NOMO-1 (cell line): ENCODE measurements around the gene TMEM140.
A peak's percentile ranks its signal among the peaks of the same experiment; 100 is the strongest.
"Not testable (repeated sequence)": the region's sequence is repeated elsewhere in the genome, so short reads cannot be mapped to it uniquely, and the experiment has no call there.

Experiments
- DNase-seq, 2 experiments: peaks; one replicate each; lab custom pipeline; 2025; ENCODE audit not compliant: unreplicated experiment in 2 of 2; lab: John Stamatoyannopoulos, UW

TMEM140 gene

DNA sequence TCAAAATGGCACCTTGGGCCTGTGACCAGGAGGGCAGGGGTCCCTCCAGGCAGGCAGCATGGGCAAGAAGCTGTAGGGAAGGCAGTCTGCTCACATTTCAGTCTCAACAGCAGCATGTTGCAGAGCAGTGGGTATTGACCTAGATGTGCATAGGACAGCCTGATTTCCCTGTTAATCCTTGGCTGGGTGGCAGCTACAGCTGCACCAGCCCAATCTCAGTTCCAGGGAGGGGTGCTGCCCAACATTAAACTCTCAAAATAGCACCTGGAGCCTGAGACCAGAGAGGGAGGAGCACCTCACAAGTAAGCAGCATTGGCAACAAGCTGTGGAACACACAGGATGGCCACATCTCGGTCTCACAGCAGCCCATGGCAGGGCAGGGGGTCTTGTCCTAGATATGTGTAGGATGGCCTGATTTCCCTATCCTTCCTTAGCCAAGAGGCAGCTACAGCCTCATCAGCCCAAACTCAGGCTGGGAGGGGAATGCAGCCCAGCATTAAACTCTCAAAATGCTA, 10.3 kb downstream of the TMEM140 start:
- DNase-seq = no peak

DNA sequence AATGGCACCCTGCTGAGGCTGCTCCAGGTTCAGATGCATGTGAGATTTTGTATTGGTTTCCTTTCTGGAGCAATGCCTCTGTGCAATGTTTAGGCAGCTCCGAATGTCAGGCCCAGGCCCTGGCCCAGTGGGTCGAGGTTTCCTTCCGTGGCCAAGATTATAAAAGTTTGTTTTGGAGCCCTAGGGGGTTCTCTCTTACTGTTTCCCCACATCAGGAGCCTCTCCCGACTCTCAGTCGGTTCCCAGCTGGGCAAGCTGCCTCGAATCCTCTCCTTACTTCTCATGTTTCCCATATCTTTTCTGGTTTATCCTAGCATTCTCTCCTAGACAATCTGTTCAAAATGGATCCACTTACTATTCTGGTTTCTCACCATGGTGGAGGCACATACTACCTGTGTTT, 11.0 kb downstream of the TMEM140 start:
- no peak for DNase-seq

DNA sequence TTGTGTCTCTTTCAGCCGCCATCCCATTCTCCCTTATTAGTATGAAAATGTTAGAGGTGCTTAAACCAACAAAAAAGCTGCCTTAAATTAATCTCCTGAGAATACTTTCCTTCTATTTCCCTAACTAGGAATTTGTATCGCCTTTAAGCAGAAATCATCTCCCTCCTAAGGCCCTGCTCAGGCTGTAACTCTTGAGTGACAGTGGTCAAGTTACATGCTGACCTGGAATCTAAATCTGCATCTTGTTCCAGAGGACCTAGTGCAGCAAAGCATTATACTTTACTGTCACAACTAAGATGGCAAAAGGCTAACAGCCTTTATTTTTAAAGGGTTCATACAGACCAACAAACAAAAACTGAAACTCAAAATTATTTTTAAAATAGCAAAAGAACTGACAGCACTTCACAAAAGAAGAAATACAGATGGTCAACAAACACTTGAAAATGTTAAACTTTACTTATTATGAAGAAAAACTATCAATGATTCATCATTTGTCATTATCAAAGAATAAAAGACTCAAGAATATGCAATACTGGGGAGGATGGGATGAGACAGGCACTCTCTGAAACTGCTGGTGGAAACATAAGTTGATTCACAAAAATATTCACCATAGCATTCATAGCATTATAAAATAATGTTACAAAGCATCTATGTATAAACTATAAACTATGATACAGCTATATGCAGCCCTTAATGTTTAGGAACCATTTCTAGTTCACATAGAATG, 11.7 kb downstream of the TMEM140 start:
- DNase-seq = no peak

DNA sequence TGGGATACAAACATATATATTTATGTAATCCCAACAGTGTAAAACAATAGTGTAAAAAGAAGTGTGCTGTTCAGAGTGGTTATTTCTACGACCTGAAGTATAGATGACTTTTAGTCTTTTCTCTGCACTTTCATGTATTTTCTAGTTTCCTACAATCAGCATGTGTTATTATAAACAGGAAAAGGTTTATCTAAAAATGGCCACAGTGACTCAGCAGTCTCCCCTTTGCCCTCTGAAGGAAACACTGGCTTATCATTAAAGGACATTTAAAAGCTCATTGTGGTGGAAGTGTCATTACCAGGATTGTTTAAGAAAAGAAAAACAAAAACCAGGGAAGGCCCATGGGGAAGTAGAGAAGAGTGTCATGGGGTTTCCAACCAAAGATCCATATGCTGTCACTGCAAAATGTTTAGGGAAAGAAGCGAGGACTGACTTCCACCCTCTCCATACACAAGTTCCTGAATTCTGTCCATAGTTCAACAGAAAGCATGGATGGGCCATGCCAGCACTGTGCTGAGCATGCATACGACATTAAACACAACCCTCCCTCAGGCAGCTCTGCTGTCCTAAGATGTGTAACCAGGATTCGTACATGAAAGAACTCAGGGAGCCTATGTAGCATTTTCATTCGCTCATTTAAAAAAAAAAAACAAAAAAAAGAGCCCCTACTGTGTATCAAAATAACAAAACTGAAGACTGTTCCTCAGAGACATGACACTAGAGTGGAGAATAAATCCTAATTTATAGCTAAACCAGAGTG, 12.4 kb downstream of the TMEM140 start:
- DNase-seq = peak in 1 of 2 experiments; percentile 34

DNA sequence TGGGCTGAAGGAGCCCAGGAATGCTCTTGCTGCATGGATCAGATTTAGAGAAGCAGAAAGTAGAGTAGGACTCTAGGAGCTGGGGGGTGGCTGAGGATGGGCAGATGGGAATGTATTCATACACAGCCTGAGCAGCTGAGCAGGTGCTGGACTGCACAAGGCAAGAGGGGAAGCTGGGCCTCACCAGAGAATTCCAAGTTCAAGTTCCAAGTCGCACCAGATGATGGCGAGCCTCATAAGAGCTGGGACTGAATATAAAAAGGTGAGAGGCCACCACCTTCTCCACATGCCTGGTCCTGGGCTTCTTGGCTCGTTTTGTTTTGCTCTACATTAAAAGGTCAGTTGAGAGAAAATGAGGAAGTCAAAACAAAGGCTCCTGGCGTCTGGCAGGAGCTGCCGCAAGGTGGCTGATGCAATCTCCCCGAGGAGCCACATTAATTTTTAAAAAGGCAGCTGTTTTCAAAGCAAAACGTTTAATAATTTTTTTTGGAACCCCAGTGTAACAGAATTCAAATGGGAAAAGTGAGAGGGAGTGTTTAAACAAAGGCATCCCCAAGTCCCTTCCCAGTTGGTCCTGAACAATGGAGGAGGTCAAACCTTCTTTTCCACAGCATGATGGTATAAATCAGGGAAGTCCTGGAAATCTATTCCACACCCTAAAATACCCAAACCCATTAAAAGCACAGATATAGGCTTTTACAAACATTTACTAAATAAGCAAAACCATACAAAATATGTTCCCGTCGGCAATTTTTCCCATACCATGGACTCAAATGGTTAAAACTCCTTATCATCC, 13.2 kb downstream of the TMEM140 start:
- DNase-seq = peak; percentile 49 to 55

DNA sequence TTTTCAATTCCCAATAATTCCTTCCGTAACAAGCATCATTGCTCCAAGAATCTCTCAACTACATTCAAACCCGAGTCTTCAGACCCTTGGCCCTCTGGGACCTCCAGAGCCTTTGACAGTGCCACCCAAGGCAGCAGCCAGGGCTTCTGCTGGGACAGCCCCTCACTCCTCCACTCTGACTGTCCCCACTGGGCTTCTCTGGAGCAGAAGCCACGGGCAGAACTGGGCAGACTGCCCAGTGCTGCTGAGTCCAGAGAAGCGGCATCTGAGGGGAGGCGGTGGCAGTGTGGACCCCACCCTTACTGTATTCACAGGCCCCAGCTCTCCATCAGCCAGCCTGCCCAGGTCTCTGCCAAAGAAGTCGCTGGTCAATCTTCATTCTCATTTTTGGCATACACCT, 13.8 kb downstream of the TMEM140 start:
- DNase-seq = no peak

DNA sequence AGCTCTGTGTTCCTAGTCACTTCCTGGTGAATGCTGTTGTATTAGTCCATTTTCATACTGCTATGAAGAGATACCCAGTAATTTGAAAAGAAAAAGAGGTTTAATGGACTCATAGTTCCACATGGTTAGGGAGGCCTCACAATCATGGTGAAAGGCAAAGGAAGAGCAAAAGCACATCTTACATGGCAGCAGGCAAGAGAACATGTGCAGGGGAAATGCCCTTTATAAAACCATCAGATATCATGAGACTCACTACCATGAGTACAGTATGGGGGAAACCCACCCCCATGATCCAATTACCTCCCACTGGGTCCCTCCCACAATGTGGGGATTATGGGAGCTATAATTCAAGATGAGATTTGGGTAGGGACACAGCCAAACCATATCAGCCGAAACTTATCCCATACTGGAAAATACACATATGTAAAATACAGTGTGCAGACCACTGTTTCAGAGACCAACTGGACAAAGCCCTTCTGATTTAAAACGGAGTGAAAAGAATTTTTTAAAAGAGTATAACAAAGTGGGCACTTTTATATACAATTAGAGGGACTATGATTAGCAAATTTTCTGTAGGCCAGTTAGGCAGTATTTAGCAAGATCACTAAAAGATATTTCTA, 14.6 kb downstream of the TMEM140 start:
- DNase-seq = no peak

DNA sequence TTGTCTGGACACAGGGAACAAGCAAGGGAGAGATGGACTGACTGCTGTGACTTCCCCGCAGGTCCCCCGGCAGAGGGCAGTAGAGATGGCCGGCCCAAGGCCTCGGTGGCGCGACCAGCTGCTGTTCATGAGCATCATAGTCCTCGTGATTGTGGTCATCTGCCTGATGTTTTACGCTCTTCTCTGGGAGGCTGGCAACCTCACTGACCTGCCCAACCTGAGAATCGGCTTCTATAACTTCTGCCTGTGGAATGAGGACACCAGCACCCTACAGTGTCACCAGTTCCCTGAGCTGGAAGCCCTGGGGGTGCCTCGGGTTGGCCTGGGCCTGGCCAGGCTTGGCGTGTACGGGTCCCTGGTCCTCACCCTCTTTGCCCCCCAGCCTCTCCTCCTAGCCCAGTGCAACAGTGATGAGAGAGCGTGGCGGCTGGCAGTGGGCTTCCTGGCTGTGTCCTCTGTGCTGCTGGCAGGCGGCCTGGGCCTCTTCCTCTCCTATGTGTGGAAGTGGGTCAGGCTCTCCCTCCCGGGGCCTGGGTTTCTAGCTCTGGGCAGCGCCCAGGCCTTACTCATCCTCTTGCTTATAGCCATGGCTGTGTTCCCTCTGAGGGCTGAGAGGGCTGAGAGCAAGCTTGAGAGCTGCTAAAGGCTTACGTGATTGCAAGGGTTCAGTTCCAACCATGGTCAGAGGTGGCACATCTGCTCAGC, 16.6 kb downstream of the TMEM140 start:
- DNase-seq = no peak

DNA sequence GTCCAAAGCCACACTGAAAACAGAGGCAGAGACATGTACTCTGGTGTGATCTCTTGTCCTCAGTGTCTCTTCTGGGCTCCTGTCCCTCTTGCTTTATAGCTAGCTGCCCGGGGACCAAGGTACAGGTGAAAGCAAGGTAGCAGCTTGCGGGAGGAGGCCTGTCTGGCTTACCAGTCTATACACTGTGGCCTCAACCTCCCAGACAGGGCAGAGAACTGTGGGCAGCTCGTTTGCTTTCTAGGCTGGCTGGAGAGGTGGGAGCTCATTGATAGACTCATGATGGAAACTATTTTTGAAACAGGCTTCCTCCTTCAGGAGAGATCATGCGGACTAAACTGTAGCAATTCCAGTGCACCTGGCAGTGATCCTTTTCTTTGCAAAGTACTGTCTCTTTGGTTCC, 18.0 kb downstream of the TMEM140 start:
- no peak for DNase-seq

DNA sequence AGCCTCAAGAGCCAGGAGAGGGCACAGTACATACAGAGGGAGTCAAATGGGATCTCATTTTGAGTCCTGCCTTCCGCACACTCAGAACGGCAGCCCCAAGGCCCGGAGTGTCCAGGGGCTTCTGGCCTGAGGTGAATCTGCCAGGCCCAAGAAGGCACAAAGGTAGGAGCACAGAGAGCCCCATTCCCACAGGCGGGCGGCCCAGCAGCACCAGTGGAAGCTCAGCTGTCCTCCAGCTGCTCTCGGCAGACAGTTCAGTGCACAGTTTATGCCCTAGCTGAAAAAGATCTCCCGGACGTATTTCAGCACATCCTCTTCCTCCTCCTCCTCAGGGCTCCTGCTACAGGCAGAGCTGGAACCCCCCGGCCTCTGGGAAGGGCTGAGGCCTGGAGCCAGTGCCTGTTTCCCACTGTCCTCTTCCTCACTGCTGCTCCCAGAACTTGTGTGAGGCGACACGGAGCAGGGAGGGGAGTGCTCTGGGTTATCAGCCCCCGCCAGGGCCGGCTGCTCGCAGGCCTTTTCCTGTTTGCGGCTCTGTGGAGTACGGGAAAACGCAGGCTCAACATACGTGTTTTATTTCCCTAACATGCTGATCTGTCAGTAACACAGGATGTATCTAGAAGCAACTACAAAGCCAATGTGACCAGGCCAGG, 18.6 kb downstream of the TMEM140 start:
- DNase-seq = no peak

DNA sequence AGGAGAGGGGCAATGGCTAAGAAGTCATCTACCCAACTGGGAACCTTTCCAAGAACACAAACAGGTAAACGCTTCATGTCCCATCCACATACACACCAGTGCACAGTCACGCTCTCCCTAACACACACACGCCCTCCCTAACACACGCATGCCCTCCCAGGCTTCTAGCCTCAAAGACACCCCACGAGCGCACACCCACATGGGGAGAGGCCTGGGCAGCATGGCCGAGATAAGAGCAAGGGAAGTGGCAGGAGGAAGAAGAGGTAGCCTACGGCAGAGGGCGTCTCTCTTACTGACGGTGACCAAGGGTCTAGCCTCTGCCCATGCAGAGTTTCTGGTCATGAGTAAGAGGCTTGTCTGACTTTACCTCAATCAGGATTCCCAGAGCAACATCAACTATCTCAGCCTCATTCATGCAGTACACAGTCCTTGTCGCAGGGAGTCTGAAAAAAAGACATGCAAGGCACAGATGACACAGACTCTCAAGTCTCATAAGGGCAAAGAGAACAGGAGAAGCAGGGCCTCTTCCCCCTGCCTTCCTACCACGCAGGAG, 19.6 kb downstream of the TMEM140 start:
- no peak for DNase-seq

DNA sequence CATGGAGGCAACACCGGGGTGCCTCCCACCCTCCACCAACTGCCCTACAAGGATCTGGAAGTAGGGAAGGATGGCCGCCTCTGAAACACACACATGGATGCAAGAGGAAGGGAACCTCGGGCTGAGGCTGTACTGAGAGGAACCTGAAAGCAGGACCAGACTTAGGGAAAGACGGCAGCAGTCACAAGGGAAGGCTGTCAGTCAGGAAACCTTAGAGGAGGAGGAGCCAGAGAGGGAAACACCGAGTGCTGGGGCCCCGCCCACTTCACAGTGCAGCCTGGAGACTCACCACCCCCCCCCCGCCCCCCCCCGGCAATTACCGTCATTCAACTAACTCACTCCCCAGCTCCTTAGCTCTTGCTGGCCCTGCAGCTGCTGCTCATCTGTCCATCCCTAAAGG, 20.1 kb downstream of the TMEM140 start:
- no peak for DNase-seq

DNA sequence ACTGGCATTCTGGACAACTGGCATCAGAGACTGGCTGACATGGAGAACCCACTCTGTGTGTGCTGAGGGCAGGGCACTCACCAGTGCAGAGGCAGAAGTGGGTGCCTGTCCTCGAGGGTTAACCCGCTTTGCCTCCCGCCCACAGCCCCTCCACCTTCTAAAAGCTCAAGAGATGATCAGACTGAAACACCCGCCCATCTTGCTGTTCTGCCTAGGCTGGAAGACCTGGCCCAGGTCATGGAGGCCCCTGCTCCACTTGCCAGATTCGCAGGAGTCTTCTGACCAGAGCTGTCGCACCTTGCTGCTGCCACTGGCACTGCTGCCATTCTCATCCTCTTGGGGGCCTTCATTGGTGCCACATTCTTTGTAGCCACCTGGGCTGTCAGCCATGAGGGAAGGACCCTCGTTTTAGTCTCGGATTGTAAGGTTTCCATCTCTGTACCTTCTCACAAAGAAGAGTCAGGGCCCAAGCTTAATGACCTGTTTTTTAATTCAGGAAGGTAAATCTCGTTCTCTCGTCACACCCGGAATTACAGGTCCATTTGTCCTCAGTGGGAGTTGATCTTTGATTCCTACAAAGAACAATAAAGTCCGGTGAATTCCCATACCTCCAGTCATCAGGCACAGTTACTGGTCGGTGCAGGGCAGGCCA, 20.7 kb downstream of the TMEM140 start:
- no peak for DNase-seq

DNA sequence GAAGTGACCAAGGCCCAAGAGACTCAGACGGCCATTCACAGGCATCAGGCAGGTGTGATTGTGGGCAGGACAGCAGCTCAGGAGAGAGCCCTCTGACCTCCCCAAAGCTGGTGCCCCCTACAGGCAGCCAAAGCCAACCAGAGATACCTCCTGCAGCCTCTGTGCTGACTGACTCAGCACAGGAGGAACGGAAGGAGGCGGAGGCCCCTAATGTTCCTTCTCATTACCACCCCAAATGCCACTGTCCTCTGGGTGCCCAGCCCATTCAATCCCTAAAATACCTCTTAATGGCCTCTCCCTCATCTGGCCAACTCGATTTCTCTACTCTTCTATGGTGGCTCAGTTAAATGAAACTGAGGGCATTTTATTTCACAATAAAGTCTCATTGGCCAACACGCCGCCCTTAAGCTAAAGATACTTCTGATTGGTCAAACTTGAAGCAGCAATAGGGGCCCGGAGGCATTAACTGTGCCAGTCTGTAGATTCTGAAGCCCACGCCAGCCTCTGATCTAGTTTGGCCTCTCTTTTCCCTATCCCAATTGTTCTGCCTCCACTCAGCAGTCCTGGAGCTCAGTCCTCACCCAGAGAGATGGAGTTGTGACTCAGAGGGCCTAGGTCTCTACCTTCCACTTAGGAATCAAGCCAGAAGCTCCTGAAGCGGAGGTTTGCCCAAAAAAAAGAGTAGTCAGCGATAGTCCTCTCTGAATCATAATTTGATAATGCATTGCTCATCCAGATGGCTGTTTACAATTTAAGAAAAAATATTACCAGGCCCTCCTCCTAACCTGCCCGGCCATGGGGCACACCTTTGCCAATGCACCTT, 21.5 kb downstream of the TMEM140 start:
- peak; percentile 33 to 48 for DNase-seq

DNA sequence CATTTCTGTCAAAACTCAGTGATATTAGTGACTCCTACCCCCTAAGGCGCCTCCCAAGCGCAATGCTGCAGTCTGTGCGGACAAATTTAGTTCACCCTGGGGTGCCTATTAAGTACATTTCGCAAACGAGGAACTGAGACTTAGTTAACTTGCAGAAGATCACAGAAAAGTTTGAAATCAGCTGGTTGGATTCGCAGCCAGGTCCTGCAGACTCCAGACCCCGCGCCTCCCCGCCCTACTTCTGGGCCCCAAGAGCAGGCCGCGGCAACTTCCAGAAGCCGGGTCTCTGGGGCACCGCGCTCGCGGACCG, 22.0 kb downstream of the TMEM140 start:
- peak; percentile 33 to 60 for DNase-seq

DNA sequence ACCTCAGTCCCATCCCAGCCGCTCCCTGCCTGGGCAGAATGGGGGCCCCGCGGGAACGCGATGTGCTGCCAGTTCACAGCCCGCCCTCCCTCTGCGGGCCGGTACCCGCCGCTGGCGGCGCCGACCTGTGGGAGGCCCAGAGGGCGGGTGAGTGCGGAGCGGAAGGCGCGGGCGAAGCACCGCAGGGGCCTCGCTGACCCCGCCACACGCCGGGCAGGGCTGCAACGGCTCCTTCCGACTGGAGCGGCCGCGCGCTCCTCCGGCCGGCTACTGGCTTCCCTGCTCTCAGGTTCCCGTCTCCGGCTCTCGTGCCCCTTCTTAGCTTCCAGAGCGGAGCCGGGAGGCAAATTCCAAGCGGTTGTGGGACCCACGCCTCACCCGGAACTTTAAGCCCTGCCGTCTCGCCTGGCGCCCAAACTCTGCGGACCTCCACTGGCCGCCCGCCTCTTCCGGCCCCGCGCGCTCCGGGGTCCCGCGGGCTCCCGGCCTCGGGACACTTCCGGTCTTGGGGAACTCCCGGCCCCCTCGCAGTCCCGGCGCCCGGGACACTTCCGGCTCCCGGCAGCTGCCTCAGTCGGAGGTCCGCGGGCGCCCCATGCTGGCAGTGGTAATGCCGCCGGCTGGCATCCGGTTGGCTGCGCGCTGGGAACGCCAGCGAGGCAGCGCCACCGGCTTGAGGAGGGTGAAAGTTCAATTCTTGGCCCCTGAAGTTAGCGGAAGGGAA, 22.6 kb downstream of the TMEM140 start, which contains the start of gene CYREN:
TSS of gene CYREN (minus strand) at position 434 of the 724 bp plus-strand sequence. CDS start 1,785 bp downstream, outside the sequence.
- peak; percentile 66 to 75 for DNase-seq

DNA sequence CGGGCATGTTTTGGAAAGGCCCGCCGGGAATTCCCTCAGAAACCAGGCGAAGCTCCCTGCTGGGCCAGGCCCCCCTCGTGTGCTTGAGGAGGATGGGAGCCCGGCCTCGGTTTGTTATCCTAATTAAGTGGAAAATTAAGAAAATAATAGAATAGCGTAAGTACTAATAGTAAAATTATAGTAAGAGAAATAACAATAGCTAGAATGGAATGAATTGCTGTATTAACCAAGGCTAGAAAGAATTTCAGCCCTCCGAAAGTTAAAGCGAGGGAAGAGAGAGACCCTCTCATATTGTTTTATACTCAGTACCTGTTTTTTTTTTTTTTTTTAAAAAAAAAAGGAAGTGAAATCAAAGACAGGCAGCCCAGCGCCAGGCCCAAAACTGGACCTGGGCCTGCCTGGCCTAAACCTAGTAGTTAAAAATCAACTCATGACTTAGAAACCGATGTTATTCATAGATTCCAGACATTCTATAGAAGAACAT, 23.2 kb downstream of the TMEM140 start:
- not testable (repeated sequence) for DNase-seq
